KMS-11 (cell line): ENCODE measurements around the gene CYB5RL.

ENCODE experiments used
- H2AFZ ChIP-seq: fragments of 200-600 bp; sonication (generic); 2 replicates; pipeline ENCODE4 v1.6.1; 2016; ENCODE audit warnings: antibody characterized with exemption, mixed run types, low read depth
- H3K27ac ChIP-seq: fragments of 200-600 bp; sonication (generic); 2 replicates; pipeline ENCODE4 v1.6.1; 2016; ENCODE audit warnings: mild to moderate bottlenecking, mixed run types
- H3K27me3 ChIP-seq: fragments of 200-600 bp; sonication (generic); 2 replicates; pipeline ENCODE4 v1.6.1; 2017; ENCODE audit warnings: mild to moderate bottlenecking, low read depth, mixed run types, moderate library complexity; ENCODE audit not compliant: insufficient read depth
- H3K36me3 ChIP-seq: fragments of 200-600 bp; sonication (generic); 2 replicates; pipeline ENCODE4 v1.6.1; 2017; ENCODE audit warnings: mild to moderate bottlenecking, mixed run types; ENCODE audit not compliant: insufficient read depth
- H3K4me1 ChIP-seq: fragments of 200-600 bp; sonication (generic); 2 replicates; pipeline ENCODE4 v1.6.1; 2016; ENCODE audit warnings: mild to moderate bottlenecking, low read depth, mixed run types; ENCODE audit not compliant: poor library complexity, severe bottlenecking
- H3K4me2 ChIP-seq: fragments of 200-600 bp; sonication (generic); 2 replicates; pipeline ENCODE4 v1.7.0; 2016; ENCODE audit warnings: mild to moderate bottlenecking, mixed run types
- H3K4me3 ChIP-seq: fragments of 200-600 bp; sonication (generic); IDR thresholded peaks from 2 replicates; pipeline ENCODE4 v1.6.1; 2017; ENCODE audit warnings: low read depth, low read length, mixed read lengths; ENCODE audit not compliant: insufficient read depth
- H3K79me2 ChIP-seq: fragments of 200-600 bp; sonication (generic); 2 replicates; pipeline ENCODE4 v1.6.1; 2016; ENCODE audit warnings: low read depth, mixed run types; ENCODE audit not compliant: insufficient read depth
- H3K9ac ChIP-seq: fragments of 200-600 bp; sonication (generic); 2 replicates; pipeline ENCODE4 v1.6.1; 2016; ENCODE audit warnings: mild to moderate bottlenecking, mixed run types
- H4K20me1 ChIP-seq: fragments of 200-600 bp; sonication (generic); 2 replicates; pipeline ENCODE4 v1.6.1; 2016; ENCODE audit warnings: mild to moderate bottlenecking, mixed run types; ENCODE audit not compliant: insufficient read depth
- CTCF ChIP-seq: fragments of 200-600 bp; sonication (generic); conservative IDR thresholded peaks from 2 replicates; pipeline ENCODE4 v1.6.1; 2017; ENCODE audit warnings: low read depth, mild to moderate bottlenecking, antibody characterized with exemption, low read length, moderate library complexity, mixed read lengths

Gene CYB5RL

GRCh38 chr1:54245501-54245900 is 45.7 kb upstream of the CYB5RL start:
- H3K27ac ChIP-seq = no peak overlapping the region
- H3K36me3 ChIP-seq = no peaks in the 10 kb centered on the region
- no peak overlapping the region for H3K9ac ChIP-seq

GRCh38 chr1:54244655-54245054 is 44.8 kb upstream of the CYB5RL start:
- H3K4me3 ChIP-seq = no peak overlapping the region
- H3K4me2 ChIP-seq = no peak overlapping the region
- H3K4me1 ChIP-seq = no peaks in the 10 kb centered on the region
- no peaks in the 10 kb centered on the region for H3K79me2 ChIP-seq
- H3K9ac ChIP-seq = no peak overlapping the region
- no peaks in the 10 kb centered on the region for H4K20me1 ChIP-seq
- H3K36me3 ChIP-seq = no peaks in the 10 kb centered on the region
- no peak overlapping the region for H2AFZ ChIP-seq
- no peak overlapping the region for H3K27ac ChIP-seq
- no peak for TF ChIP-seq CTCF
- H3K27me3 ChIP-seq = no peaks in the 10 kb centered on the region

More at GRCh38 chr1:54245501-54245900, 45.7 kb upstream of the CYB5RL start:
- Histone ChIP-seq H3K4me1 (no peaks in the 10 kb centered on the region), H2AFZ (no peak overlapping the region), H3K4me3 (no peak overlapping the region), H3K79me2 (no peaks in the 10 kb centered on the region), H4K20me1 (no peaks in the 10 kb centered on the region), H3K27me3 (no peaks in the 10 kb centered on the region), H3K4me2 (no peak overlapping the region)
- no peak for TF ChIP-seq CTCF

- Histone ChIP-seq H3K27me3 (no peaks in the 10 kb centered on the region), H3K4me3 (no peak overlapping the region), H3K4me2 (no peak overlapping the region), H2AFZ (no peak overlapping the region), H3K4me1 (no peaks in the 10 kb centered on the region), H3K27ac (no peak overlapping the region), H4K20me1 (no peaks in the 10 kb centered on the region), H3K79me2 (no peaks in the 10 kb centered on the region), H3K9ac (no peak overlapping the region), H3K36me3 (no peaks in the 10 kb centered on the region)
- TF ChIP-seq CTCF = no peak
These were observed 43.2 kb upstream of the CYB5RL start for GRCh38 chr1:54243022-54243421.

- H3K27ac ChIP-seq = no peak overlapping the region
- no peaks in the 10 kb centered on the region for H3K4me1 ChIP-seq
- no peak for TF ChIP-seq CTCF
- no peaks in the 10 kb centered on the region for H3K79me2 ChIP-seq
- no peak overlapping the region for H3K9ac ChIP-seq
- H3K27me3 ChIP-seq = no peaks in the 10 kb centered on the region
- no peaks in the 10 kb centered on the region for H3K36me3 ChIP-seq
- H3K4me3 ChIP-seq = no peak overlapping the region
- H4K20me1 ChIP-seq = no peaks in the 10 kb centered on the region
- H2AFZ ChIP-seq = no peak overlapping the region
- H3K4me2 ChIP-seq = no peak overlapping the region
These were observed 41.5 kb upstream of the CYB5RL start for GRCh38 chr1:54241364-54241763.
